Activated CD8-positive, alpha-beta T cell treated with anti-CD3 and anti-CD28 coated beads for 36 hours (primary cell): Measurements from ENCODE around the gene PTPRG. TPM values are rescaled to one million over a fixed set of nuclear protein-coding genes. Genes with fewer than 3 reads are reported as not detected.

Source experiments
- ATAC-seq: fragments of 200-7000 bp; cut with Tn5 transposase; one replicate; pipeline ENCODE4 v1.10.0; 2021; ENCODE audit warnings: mild to moderate bottlenecking, moderate library complexity
- CTCF ChIA-PET: fragments of 350-600 bp; sonication (Branson Sonifier 250); formaldehyde crosslinking; loops from one replicate; lab custom pipeline; 2021; ENCODE audit warnings: antibody characterized with exemption; lab: Charles Lee
- POLR2A ChIA-PET: fragments of 350-600 bp; sonication (Branson Sonifier 250); formaldehyde crosslinking; loops from one replicate; lab custom pipeline; 2021; ENCODE audit warnings: antibody characterized with exemption; lab: Charles Lee
- DNase-seq: peaks from one replicate; pipeline ENCODE4 v3.0.0-alpha.2; 2020
- H3K27ac Mint-ChIP-seq: one replicate; pipeline ENCODE4 v1.8.0; 2021; ENCODE audit warnings: mild to moderate bottlenecking, mixed read lengths
- H3K27me3 Mint-ChIP-seq: one replicate; pipeline ENCODE4 v1.8.0; 2021; ENCODE audit warnings: mixed read lengths
- H3K36me3 Mint-ChIP-seq: one replicate; pipeline ENCODE4 v1.8.0; 2021; ENCODE audit warnings: low read depth, mixed read lengths
- H3K4me1 Mint-ChIP-seq: one replicate; pipeline ENCODE4 v1.8.0; 2021; ENCODE audit warnings: low read depth, mixed read lengths
- H3K4me3 Mint-ChIP-seq: one replicate; pipeline ENCODE4 v1.8.0; 2021; ENCODE audit warnings: mild to moderate bottlenecking, moderate library complexity, mixed read lengths
- H3K9me3 Mint-ChIP-seq: one replicate; pipeline ENCODE4 v1.8.0; 2021; ENCODE audit warnings: mixed read lengths
- CTCF ChIP-seq: fragments of 200-600 bp; IDR thresholded peaks from one replicate; pipeline ENCODE4 v1.8.0; 2022; ENCODE audit warnings: antibody characterized with exemption, mild to moderate bottlenecking
- intact Hi-C: fragments of 100-400 bp; cut with micrococcal nuclease; formaldehyde crosslinking; loops from one replicate; pipeline ENCODE4 v1.10.0; 2022
- total RNA-seq, 2 experiments: library from RNA; stranded (reverse); gene quantifications; one replicate each; pipeline ENCODE4 v1.2.3, GENCODE V29; 2021

PTPRG gene
- total RNA-seq, 2 experiments from 2014 or later, result not detected

DNA sequence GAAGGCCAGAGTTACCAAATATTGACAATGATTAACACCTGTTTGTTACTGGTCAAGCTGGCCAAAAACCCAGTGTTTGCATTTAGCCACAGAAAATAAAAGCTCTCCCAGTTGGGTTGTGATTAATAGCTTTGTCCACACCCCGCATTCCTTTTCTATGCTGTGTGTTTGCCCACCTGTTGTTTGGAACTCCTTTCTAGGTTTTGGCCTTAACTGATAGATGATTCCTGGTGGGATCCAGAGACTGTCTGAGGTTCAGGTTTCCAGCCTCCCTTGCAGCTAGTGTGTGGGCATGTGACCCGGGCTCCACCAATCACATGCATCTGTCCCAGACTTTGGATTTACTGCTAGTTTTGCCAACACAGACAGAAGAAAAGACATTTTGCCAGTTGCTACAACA is 83.8 kb downstream of the PTPRG start:
- no peaks in the 10 kb centered on the region for H3K4me1 Mint-ChIP-seq
- H3K9me3 Mint-ChIP-seq, result no peaks in the 10 kb centered on the region
- no peaks in the 10 kb centered on the region for H3K27me3 Mint-ChIP-seq
- no peak for TF ChIP-seq CTCF
- H3K27ac Mint-ChIP-seq, result no peak overlapping the region
- H3K36me3 Mint-ChIP-seq, result no peaks in the 10 kb centered on the region
- ATAC-seq (no peak), DNase-seq (no peak)
- intact Hi-C loops, result no loop called here
- CTCF ChIA-PET, result no interaction called here
- H3K4me3 Mint-ChIP-seq, result no peak overlapping the region
- POLR2A ChIA-PET, result interaction anchor here (1.1 kb wide), 1 partner anchor 10 kb away, joined by 3 read pairs; no protein-coding TSS in a partner anchor

DNA sequence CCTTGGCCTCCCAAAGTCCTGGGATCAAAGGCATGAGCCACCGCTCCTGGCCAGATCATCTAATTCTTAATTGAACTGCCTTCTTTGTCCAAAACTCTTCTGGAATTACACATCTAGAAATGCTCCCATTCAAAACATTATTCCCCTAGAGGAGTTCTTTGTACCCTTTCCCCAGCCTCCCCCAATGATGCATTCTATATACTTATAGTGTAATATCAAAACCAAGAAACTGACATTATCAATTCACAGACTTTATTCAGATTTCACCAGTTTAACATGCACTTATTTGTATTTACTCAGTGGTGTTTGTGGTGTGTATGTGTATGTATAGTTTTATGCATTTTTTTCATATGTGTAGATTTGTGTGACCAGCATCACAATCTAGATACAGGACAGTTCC is 85.0 kb downstream of the PTPRG start:
- no peaks in the 10 kb centered on the region for H3K4me1 Mint-ChIP-seq
- no peaks in the 10 kb centered on the region for H3K27me3 Mint-ChIP-seq
- ChIA-PET POLR2A (no interaction called here), CTCF (no interaction called here)
- no peak overlapping the region for H3K27ac Mint-ChIP-seq
- no peak for DNase-seq
- TF ChIP-seq CTCF, result no peak
- ATAC-seq, result no peak
- intact Hi-C loops, result no loop called here
- H3K9me3 Mint-ChIP-seq, result no peaks in the 10 kb centered on the region
- no peak overlapping the region for H3K4me3 Mint-ChIP-seq
- H3K36me3 Mint-ChIP-seq, result no peaks in the 10 kb centered on the region

DNA sequence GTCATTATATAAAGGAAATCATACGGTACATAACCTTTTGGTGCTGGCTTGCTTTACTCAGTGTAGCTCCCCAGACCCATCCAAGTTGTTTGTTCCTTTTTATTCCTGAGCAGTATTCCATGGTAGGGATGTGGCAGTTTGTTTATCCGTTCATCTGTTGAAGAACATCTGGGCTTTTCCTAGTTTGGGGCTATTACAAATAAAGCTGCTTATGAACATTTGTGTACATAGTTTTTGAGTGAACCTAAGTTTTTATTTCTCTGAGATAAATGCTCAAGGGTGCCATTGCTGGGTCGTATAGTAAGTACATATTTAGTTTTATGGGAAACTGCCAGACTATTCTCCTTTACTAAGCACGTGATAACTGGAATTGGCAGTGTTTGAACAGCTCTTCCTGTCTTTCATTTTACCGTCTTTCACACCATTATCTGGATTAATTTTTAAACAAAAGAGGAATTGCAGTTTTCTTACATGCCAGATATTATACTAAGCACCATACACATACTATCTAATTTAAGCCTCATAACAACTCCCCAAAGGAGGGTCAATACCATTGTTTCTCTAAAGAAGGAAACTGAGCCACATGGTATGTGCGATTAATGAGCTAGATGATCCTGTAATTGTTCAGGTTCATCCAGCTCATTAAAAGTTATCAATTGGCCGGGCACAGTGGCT is 85.6 kb downstream of the PTPRG start:
- POLR2A ChIA-PET, result no interaction called here
- H3K9me3 Mint-ChIP-seq, result no peaks in the 10 kb centered on the region
- no peaks in the 10 kb centered on the region for H3K36me3 Mint-ChIP-seq

DNA sequence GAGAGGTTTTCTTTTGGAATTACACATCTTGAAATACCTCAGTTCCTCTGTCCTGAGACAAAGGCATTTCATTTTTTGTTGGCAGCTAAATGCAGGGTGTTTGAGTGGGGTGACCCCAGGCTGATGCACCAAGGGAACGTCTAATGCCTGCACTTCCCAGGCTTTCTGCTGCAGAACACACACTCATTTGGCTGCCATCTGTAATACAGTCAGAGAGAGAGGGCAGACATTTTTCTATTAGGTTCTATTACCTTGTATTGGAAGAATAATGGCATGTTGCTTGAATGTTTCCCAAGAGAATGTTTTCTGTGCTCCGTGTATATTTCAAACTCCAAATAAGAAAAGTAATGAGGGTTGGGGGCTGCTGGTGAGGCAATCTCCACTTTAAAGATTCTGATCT is 87.1 kb downstream of the PTPRG start:
- no peak for ATAC-seq
- CTCF ChIA-PET, result no interaction called here
- no peaks in the 10 kb centered on the region for H3K4me1 Mint-ChIP-seq
- no peak for DNase-seq
- H3K36me3 Mint-ChIP-seq, result no peaks in the 10 kb centered on the region
- TF ChIP-seq CTCF, result no peak
- no peak overlapping the region for H3K4me3 Mint-ChIP-seq
- POLR2A ChIA-PET, result no interaction called here
- H3K9me3 Mint-ChIP-seq, result no peaks in the 10 kb centered on the region
- no peak overlapping the region for H3K27ac Mint-ChIP-seq
- intact Hi-C loops, result no loop called here
- H3K27me3 Mint-ChIP-seq, result no peaks in the 10 kb centered on the region

More for the DNA sequence above, 85.6 kb downstream of the PTPRG start:
- CTCF ChIA-PET, result no interaction called here
- ATAC-seq, result no peak
- H3K27me3 Mint-ChIP-seq, result no peaks in the 10 kb centered on the region
- H3K4me1 Mint-ChIP-seq, result no peaks in the 10 kb centered on the region
- TF ChIP-seq CTCF, result no peak
- H3K27ac Mint-ChIP-seq, result no peak overlapping the region
- DNase-seq, result no peak
- H3K4me3 Mint-ChIP-seq, result no peak overlapping the region
- intact Hi-C loops, result no loop called here

GRCh38 chr3:61649381-61650170 is 88.2 kb downstream of the PTPRG start:
- Mint-ChIP-seq H3K27ac (no peak overlapping the region), H3K9me3 (no peaks in the 10 kb centered on the region), H3K4me1 (no peaks in the 10 kb centered on the region), H3K36me3 (no peaks in the 10 kb centered on the region), H3K27me3 (no peaks in the 10 kb centered on the region), H3K4me3 (no peak overlapping the region)
- TF ChIP-seq CTCF, result no peak
- no peak for DNase-seq
- POLR2A ChIA-PET, result no interaction called here
- ATAC-seq, result no peak
- CTCF ChIA-PET, result no interaction called here
- intact Hi-C loops, result no loop called here
